AG09319 (cell line): ENCODE data around the gene CCNDBP1.

Experiments
- DNase-seq: peaks from one replicate; pipeline ENCODE4 v3.0.0-alpha.2; 2010; ENCODE audit warnings: low read depth; ENCODE audit errors: extremely low read depth
- TF ChIP-seq, protein P1 (sequence below): IDR thresholded peaks from 2 replicates; pipeline ENCODE4 v1.5.1; 2011; ENCODE audit warnings: low read depth, mild to moderate bottlenecking, inconsistent platforms, low read length, moderate library complexity

Gene CCNDBP1

DNA sequence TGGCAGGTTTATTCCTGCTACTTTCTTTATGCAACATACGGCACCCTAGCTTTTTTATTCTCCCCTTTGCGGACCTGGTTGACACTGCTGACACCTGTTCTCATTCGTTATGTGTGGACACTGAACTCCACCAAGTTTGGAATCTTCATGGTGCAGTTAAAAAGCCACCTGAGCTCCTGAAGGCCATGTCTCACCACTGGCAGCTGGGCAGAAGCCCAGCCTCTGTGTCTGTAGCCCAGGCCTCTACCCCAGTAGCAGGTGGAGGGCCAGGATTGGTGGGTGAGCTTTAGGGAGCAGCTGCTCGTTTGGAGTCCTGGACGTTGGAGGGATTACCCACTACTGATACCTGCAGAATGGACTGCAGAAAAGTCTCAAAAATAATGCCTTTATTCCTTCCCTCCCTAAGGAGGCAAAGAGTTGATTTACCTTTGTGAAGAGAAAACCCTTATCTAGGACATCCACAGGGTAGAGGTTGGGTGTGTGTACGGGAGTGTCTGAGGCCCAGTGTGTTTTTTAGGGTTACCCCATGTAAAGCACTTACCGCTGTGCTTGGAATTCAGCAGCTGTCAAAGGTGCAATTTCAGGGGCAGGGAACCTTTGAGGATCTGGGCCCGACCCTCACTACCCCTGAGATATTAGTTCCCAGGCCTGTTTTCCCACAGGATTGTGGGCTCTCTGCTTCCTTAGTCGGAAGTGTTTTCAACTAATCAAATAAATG, 637 bp upstream of the CCNDBP1 start:
- no peak for DNase-seq
- TF ChIP-seq, protein P1, sequence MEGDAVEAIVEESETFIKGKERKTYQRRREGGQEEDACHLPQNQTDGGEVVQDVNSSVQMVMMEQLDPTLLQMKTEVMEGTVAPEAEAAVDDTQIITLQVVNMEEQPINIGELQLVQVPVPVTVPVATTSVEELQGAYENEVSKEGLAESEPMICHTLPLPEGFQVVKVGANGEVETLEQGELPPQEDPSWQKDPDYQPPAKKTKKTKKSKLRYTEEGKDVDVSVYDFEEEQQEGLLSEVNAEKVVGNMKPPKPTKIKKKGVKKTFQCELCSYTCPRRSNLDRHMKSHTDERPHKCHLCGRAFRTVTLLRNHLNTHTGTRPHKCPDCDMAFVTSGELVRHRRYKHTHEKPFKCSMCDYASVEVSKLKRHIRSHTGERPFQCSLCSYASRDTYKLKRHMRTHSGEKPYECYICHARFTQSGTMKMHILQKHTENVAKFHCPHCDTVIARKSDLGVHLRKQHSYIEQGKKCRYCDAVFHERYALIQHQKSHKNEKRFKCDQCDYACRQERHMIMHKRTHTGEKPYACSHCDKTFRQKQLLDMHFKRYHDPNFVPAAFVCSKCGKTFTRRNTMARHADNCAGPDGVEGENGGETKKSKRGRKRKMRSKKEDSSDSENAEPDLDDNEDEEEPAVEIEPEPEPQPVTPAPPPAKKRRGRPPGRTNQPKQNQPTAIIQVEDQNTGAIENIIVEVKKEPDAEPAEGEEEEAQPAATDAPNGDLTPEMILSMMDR = no peak

DNA sequence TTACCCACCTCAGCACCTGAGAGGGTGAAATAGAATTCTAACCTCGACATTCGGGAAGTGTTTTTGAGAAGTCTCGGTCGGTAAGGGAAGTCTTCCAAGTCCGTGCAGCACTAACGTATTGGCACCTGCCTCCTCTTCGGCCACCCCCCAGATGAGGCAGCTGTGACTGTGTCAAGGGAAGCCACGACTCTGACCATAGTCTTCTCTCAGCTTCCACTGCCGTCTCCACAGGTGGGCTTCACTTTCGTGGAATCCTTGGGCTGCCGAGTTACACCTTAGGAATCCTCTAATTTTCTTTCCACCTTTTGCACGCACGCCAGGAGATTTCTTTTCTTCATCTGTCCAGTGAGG, 775 bp downstream of the CCNDBP1 start:
- TF ChIP-seq, protein P1 = no peak
- no peak for DNase-seq

DNA sequence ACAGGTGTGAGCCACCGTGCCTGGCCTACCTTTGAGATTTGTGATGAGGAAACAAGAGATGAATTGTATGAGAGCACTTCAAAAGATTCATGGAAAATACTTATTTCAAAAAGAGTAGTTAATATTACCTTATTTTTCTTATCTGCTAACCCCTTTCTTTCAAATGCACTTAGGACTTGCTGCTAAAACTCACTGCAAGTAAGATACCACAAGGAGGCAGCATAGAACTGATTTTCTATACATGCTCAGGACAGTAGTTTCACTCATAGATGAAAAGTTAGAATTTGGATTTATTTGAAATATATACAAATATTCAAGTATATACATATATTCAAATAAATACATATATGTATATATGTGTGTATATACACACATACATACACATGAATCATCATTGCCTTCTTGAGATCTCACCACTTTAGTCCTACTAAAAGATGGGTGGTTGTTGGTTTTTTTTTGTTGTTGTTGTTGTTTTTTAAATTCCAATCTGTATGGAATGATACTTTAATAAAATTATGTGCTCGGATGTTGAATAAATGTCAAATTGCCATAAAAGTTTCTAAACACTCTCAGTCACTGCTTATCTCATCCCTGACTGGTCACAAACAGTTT, 2.4 kb downstream of the CCNDBP1 start:
- peak; percentile 30 for DNase-seq
- TF ChIP-seq, protein P1 = peak; percentile 69

DNA sequence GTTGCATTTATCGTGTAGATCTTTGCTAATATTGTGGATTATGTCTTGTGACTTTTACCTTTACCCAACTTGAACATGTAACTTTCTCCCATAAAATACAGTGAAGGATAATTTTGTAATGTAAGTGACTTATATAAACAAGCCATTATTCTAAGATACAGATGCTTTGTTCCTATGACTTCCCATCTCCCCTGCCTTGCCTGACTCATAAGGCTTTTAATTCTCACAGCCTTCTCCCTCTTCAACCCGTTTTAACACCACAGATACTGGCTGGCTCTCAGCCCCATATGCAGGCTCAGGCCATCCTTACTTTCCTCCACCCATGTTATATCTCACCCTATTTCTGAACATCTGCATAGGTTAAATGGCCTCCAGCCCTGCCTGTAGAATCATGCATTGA, 4.1 kb downstream of the CCNDBP1 start:
- no peak for DNase-seq
- TF ChIP-seq, protein P1 = no peak

DNA sequence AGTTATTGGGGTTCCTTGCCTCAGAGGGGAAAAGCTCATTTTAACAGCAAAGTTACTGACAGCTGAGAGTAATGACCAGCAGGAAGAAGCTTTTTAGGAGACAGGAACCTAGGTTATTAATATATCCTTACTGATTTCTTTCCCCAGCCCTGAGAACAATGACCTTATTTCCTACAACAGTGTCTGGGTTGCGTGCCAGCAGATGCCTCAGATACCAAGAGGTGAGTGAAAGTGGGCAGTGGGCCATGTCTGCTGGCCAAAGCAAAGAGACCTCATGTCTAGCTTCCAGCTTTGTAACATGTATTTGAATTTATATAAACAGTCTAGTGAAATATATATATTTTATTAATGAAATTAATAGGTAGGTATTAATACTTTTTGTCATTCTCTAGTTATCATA, 5.0 kb downstream of the CCNDBP1 start:
- TF ChIP-seq, protein P1 = no peak
- DNase-seq = no peak

DNA sequence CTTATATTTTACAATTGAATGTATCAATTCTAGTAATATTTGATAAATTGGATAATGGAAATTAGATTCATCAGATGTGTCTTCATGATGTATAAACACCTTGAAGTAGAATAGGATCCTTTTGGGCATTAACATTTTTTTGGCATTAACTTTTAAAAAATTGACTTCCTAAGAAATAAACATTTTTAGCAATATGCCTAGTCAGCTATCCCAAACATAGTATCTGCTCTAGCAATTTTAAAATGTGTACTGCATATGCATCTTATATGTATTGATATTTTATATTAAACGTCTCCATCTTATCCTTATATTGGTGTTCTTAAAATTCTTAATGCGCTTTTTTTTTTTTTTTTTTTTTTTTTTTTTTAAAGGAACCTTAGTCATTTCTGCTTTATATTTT, 8.5 kb downstream of the CCNDBP1 start:
- TF ChIP-seq, protein P1 = no peak
- no peak for DNase-seq

DNA sequence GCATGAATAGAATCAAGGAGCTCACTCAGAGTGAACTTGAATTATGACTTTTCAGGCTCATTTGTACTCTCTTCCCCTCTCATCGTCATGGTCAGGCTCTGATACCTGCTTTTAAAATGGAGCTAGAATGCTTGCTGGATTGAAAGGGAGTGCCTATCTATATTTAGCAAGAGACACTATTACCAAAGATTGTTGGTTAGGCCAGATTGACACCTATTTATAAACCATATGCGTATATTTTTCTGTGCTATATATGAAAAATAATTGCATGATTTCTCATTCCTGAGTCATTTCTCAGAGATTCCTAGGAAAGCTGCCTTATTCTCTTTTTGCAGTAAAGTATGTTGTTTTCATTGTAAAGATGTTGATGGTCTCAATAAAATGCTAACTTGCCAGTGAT, 9.6 kb downstream of the CCNDBP1 start:
- TF ChIP-seq, protein P1 = no peak
- no peak for DNase-seq
